ENCODE results near the gene ELSPBP1. TPM values are rescaled to one million over a fixed set of nuclear protein-coding genes. Genes with fewer than 3 reads are reported as not detected.

ELSPBP1 gene
- polyA plus RNA-seq, 1 experiment, result not detected

DNA sequence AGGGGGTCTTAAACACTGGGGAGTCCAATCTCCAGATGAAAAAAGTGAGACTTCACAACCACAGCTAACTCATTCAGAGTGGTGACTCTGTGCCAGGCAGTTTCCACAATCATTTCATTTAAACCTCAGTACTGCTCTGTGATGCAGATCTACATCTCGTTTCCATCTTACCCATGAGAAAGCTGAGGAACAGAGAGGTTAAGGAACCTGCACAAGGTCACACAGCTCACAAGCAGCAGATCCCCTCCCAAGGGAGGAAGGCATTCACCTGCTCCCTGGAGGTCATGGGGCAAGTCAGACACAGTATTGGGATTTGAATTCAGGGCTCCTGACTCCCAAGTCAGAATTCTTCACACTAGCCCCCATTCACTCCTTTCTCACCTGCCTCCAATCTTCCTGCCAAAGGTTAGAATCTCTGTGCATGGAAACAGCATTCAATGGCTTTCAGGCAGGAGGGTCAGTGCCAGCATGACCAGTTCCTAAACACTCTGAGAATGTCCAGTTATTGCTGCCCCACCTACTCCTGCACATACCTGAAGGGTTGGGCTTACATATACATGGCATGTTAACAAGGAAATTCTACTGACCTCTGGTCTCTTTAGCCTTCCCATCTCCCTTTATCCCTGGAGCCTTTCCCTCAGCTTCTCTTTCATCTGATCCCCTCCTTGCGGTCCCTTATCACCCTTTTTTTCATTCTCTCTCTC, 47.6 kb downstream of the ELSPBP1 start:
- no peak overlapping the region for H3K27ac ChIP-seq (ENCODE audit: low read depth, low read length)
- no peak for TF ChIP-seq CTCF (IDR thresholded peaks at IDR 0.05; ENCODE audit: low read depth, low read length)
- peaks cover 11% of the 10 kb centered on the region for H3K9me3 ChIP-seq (ENCODE audit: control insufficient read depth, insufficient read depth, low read length)
- ChIA-PET POLR2A (no interaction called here), CTCF (no interaction called here)
- no peak overlapping the region for H3K4me3 ChIP-seq (ENCODE audit: low read depth, low read length)
- no peak for DNase-seq (ENCODE audit: low read depth, low spot score)
- no peaks in the 10 kb centered on the region for H3K27me3 ChIP-seq (ENCODE audit: control insufficient read depth, insufficient read depth, low read length)

- POLR2A ChIA-PET, result no interaction called here
- no peak within 1 kb of the TSS for H3K4me3 ChIP-seq (ENCODE audit: low read depth, low read length)
- H3K27ac ChIP-seq (ENCODE audit: low read depth, low read length), result no peak within 1 kb of the TSS
- CTCF ChIA-PET, result no interaction called here
- H3K9me3 ChIP-seq (ENCODE audit: control insufficient read depth, insufficient read depth, low read length), result peaks cover 8% of the 10 kb centered on the region
- no peak for DNase-seq (ENCODE audit: low read depth, low spot score)
- H3K27me3 ChIP-seq (ENCODE audit: control insufficient read depth, insufficient read depth, low read length), result peaks cover 1% of the 10 kb centered on the region
- no peak for TF ChIP-seq CTCF (IDR thresholded peaks at IDR 0.05; ENCODE audit: low read depth, low read length)
These were observed 49.3 kb downstream of the ELSPBP1 start, which contains the start of gene CABP5 for GRCh38 chr19:48043675-48044258. CABP5 (minus strand) TSS chr19:48044079; CDS start chr19:48043922, 157 bp downstream.

GRCh38 chr19:48044561-48044960, 50.1 kb downstream of the ELSPBP1 start:
- peaks cover 3% of the 10 kb centered on the region for H3K27me3 ChIP-seq (ENCODE audit: control insufficient read depth, insufficient read depth, low read length)
- no peak for DNase-seq (ENCODE audit: low read depth, low spot score)
- CTCF ChIA-PET, result interaction anchor here (0.6 kb wide), 1 partner anchor 82 kb away, joined by 3 read pairs; no protein-coding TSS in a partner anchor
- POLR2A ChIA-PET, result no interaction called here
- no peak for TF ChIP-seq CTCF (IDR thresholded peaks at IDR 0.05; ENCODE audit: low read depth, low read length)
- no peak overlapping the region for H3K27ac ChIP-seq (ENCODE audit: low read depth, low read length)
- H3K4me3 ChIP-seq (ENCODE audit: low read depth, low read length), result no peak overlapping the region
- H3K9me3 ChIP-seq (ENCODE audit: control insufficient read depth, insufficient read depth, low read length), result peaks cover 8% of the 10 kb centered on the region

GRCh38 chr19:48051335-48052033, 57.1 kb downstream of the ELSPBP1 start:
- H3K27me3 ChIP-seq (ENCODE audit: control insufficient read depth, insufficient read depth, low read length), result peaks cover 7% of the 10 kb centered on the region
- H3K9me3 ChIP-seq (ENCODE audit: control insufficient read depth, insufficient read depth, low read length), result peaks cover 5% of the 10 kb centered on the region; the same call in 1 of the 2 replicates
- no peak overlapping the region for H3K27ac ChIP-seq (ENCODE audit: low read depth, low read length)
- ChIA-PET POLR2A (no interaction called here), CTCF (no interaction called here)
- TF ChIP-seq CTCF (IDR thresholded peaks at IDR 0.05; ENCODE audit: low read depth, low read length), result no peak
- no peak overlapping the region for H3K4me3 ChIP-seq (ENCODE audit: low read depth, low read length)
- no peak for DNase-seq (ENCODE audit: low read depth, low spot score)

DNA sequence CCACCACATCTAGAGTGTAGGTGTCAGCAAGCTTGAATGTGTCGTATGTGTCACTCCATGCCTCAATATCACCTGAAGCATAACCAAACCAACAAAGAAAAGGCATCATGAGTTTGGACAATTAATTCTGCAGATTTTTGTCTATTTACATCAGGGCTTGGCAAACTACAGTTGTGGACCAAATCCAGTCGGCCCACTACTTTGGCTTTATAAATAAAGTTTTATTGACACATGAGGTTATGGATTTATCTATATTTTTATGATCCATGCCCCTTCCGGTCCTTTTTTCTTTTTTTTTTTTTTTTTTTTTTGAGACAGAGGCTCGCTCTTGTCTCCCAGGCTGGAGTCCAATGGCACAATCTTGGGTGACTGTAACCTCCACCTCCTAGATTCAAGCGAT, 58.6 kb downstream of the ELSPBP1 start:
- Histone ChIP-seq H3K27ac (ENCODE audit: low read depth, low read length) (no peak overlapping the region), H3K4me3 (ENCODE audit: low read depth, low read length) (no peak overlapping the region), H3K9me3 (ENCODE audit: control insufficient read depth, insufficient read depth, low read length) (peaks cover 5% of the 10 kb centered on the region; the same call in 1 of the 2 replicates), H3K27me3 (ENCODE audit: control insufficient read depth, insufficient read depth, low read length) (peaks cover 7% of the 10 kb centered on the region)
- ChIA-PET POLR2A (no interaction called here), CTCF (no interaction called here)
- no peak for TF ChIP-seq CTCF (IDR thresholded peaks at IDR 0.05; ENCODE audit: low read depth, low read length)
- DNase-seq (ENCODE audit: low read depth, low spot score), result no peak
